Esophagus muscularis mucosa (tissue), 3 donors: ENCODE measurements around the gene BBIP1.

Experiments used
- POLR2A ChIP-seq: fragments of 450-650 bp; IDR thresholded peaks from one replicate; pipeline ENCODE4 v1.6.1; 2017; ENCODE audit warnings: antibody characterized with exemption, moderate library complexity, mild to moderate bottlenecking, low read depth
- TF ChIP-seq, protein P1 (sequence below), 3 experiments: fragments of 200-600 bp in 2 of 3; fragments of 450-650 bp in 1 of 3; sonication (generic) in 2 of 3; IDR thresholded peaks; one replicate each; pipeline ENCODE4 v1.5.1; 2017 to 2019; ENCODE audit warnings: antibody characterized with exemption in 3 of 3, mild to moderate bottlenecking in 2 of 3, moderate library complexity in 1 of 3

DNA sequence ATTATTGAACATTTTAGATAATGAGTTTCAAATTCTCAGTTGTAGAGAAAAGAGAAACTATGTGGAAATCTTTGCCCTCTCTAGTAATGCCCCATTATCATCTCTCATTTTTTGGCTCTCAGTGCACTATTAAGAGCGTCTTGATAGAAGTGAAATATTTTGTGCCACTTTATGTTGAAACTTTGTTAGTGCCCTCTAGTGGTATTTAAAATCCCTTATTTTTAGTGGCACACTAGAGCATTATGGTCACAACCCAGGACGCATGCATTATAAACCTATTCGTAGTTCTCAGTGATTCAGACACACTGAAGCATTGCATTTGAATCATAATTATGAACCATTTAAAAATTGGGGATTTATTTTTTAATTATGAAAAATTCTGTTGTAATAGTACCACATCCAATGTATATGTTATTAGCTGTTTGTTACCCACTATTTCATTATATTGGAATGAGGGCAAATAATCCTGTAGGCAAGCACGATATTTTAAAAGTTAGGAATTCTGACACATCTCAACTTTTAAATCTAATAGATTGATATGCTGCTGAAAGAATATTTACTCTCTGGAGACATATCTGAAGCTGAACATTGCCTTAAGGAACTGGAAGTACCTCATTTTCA lies 25.3 kb downstream of the BBIP1 start:
- TF ChIP-seq, protein P1, sequence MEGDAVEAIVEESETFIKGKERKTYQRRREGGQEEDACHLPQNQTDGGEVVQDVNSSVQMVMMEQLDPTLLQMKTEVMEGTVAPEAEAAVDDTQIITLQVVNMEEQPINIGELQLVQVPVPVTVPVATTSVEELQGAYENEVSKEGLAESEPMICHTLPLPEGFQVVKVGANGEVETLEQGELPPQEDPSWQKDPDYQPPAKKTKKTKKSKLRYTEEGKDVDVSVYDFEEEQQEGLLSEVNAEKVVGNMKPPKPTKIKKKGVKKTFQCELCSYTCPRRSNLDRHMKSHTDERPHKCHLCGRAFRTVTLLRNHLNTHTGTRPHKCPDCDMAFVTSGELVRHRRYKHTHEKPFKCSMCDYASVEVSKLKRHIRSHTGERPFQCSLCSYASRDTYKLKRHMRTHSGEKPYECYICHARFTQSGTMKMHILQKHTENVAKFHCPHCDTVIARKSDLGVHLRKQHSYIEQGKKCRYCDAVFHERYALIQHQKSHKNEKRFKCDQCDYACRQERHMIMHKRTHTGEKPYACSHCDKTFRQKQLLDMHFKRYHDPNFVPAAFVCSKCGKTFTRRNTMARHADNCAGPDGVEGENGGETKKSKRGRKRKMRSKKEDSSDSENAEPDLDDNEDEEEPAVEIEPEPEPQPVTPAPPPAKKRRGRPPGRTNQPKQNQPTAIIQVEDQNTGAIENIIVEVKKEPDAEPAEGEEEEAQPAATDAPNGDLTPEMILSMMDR (IDR thresholded peaks at IDR 0.05), result peak; percentile 61 to 72 (median 70)
- no peak for TF ChIP-seq POLR2A
